Astrocyte (in vitro differentiated cells and primary cell): ENCODE measurements around the gene NSUN7. TPM values are rescaled to one million over a fixed set of nuclear protein-coding genes. Genes with fewer than 3 reads are reported as not detected.

Source experiments
- DNase-seq: peaks from one replicate; pipeline ENCODE4 v3.0.0-alpha.2; 2010; ENCODE audit warnings: low read depth
- FAIRE-seq: peaks from 2 replicates; lab custom pipeline; 2011; peaks lifted over from hg19 to GRCh38; lab: Jason Lieb, UNC
- H2AFZ ChIP-seq: 2 replicates; pipeline ENCODE4 v1.6.0; 2012; ENCODE audit warnings: low read depth, low read length, inconsistent platforms
- H3K27ac ChIP-seq: 2 replicates; pipeline ENCODE4 v1.5.1; 2011; ENCODE audit warnings: low read depth, low read length, inconsistent platforms
- H3K27me3 ChIP-seq: 2 replicates; pipeline ENCODE4 v1.6.0; 2011; ENCODE audit warnings: low read length, inconsistent platforms; ENCODE audit not compliant: insufficient read depth
- H3K36me3 ChIP-seq: 2 replicates; pipeline ENCODE4 v1.5.1; 2011; ENCODE audit warnings: low read length, inconsistent platforms; ENCODE audit not compliant: insufficient read depth
- H3K4me1 ChIP-seq: 2 replicates; pipeline ENCODE4 v1.5.1; 2011; ENCODE audit warnings: low read length, inconsistent platforms; ENCODE audit not compliant: insufficient read depth
- H3K4me2 ChIP-seq: 2 replicates; pipeline ENCODE4 v1.6.0; 2012; ENCODE audit warnings: low read length, inconsistent platforms
- H3K4me3 ChIP-seq: 2 replicates; pipeline ENCODE4 v1.5.1; 2011; ENCODE audit warnings: low read depth, mild to moderate bottlenecking, low read length, inconsistent platforms; ENCODE audit not compliant: insufficient read depth
- H3K79me2 ChIP-seq: 2 replicates; pipeline ENCODE4 v1.6.0; 2012; ENCODE audit warnings: mild to moderate bottlenecking, low read length, inconsistent platforms; ENCODE audit not compliant: insufficient read depth
- H3K9ac ChIP-seq: 2 replicates; pipeline ENCODE4 v1.6.0; 2012; ENCODE audit warnings: mild to moderate bottlenecking, low read length, inconsistent platforms
- H3K9me3 ChIP-seq: 2 replicates; pipeline ENCODE4 v1.5.1; 2012; ENCODE audit warnings: low read depth, mild to moderate bottlenecking, low read length, inconsistent platforms; ENCODE audit not compliant: insufficient read depth
- H4K20me1 ChIP-seq: 2 replicates; pipeline ENCODE4 v1.6.0; 2012; ENCODE audit warnings: low read length, inconsistent platforms; ENCODE audit not compliant: insufficient read depth
- H3K27ac Mint-ChIP-seq: one replicate; pipeline ENCODE4 v1.8.0; 2021; ENCODE audit warnings: mild to moderate bottlenecking, mixed read lengths; ENCODE audit not compliant: unreplicated experiment
- H3K27me3 Mint-ChIP-seq: one replicate; pipeline ENCODE4 v1.8.0; 2021; ENCODE audit warnings: low read depth, mixed read lengths; ENCODE audit not compliant: unreplicated experiment
- H3K36me3 Mint-ChIP-seq: one replicate; pipeline ENCODE4 v1.8.0; 2021; ENCODE audit warnings: low read depth, mixed read lengths; ENCODE audit not compliant: unreplicated experiment
- H3K4me1 Mint-ChIP-seq: one replicate; pipeline ENCODE4 v1.8.0; 2021; ENCODE audit warnings: low read depth, mixed read lengths; ENCODE audit not compliant: unreplicated experiment
- H3K4me3 Mint-ChIP-seq: one replicate; pipeline ENCODE4 v1.8.0; 2021; ENCODE audit warnings: mild to moderate bottlenecking, moderate library complexity, mixed read lengths; ENCODE audit not compliant: unreplicated experiment
- H3K9me3 Mint-ChIP-seq: one replicate; pipeline ENCODE4 v1.8.0; 2021; ENCODE audit warnings: mild to moderate bottlenecking, mixed read lengths; ENCODE audit not compliant: unreplicated experiment
- CTCF ChIP-seq: IDR thresholded peaks from 2 replicates; pipeline ENCODE4 v1.5.1; 2011; ENCODE audit warnings: low read depth, mild to moderate bottlenecking, inconsistent platforms, low read length, moderate library complexity; ENCODE audit not compliant: insufficient read depth
- EZH2 ChIP-seq: IDR thresholded peaks from 2 replicates; pipeline ENCODE4 v1.6.1; 2012; ENCODE audit warnings: mild to moderate bottlenecking, low read length, inconsistent platforms; ENCODE audit not compliant: insufficient read depth
- total RNA-seq: library from RNA; stranded (reverse); gene quantifications from 2 replicates; pipeline ENCODE4 v1.2.1, GENCODE V29; 2021

Gene NSUN7
- total RNA-seq, 1 donor from 2014 or later = 2.5 TPM

DNA sequence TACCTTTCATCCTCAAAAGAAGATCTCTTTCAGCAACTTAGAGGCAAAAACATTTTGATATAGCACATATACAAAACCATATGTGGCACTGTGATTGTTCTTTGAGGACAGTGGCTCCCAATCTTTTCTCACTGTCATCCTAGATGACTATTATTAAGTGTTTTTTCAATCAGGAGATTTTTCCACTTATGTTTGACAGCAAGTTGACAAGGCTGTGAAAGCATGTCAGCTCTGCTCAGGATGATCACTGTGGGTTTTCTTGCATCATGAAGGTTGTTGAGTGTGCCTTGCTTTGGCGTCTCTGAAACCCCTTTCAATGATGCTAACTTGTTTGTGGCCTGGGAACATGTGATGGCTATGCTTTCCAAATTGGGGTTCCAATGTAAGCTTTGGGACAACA, 20.2 kb upstream of the NSUN7 start:
- FAIRE-seq (peak; percentile 17), DNase-seq (no peak)
- Mint-ChIP-seq H3K4me1 (no peaks in the 10 kb centered on the region), H3K9me3 (no peaks in the 10 kb centered on the region), H3K4me3 (no peak overlapping the region), H3K27me3 (peaks cover 6% of the 10 kb centered on the region), H3K36me3 (no peaks in the 10 kb centered on the region), H3K27ac (no peak overlapping the region)
- no peaks in the 10 kb centered on the region for H3K9me3 ChIP-seq
- no peak overlapping the region for H2AFZ ChIP-seq
- H4K20me1 ChIP-seq = no peaks in the 10 kb centered on the region
- H3K9ac ChIP-seq = no peak overlapping the region
- no peak overlapping the region for H3K4me3 ChIP-seq
- H3K36me3 ChIP-seq = no peaks in the 10 kb centered on the region
- H3K79me2 ChIP-seq = no peaks in the 10 kb centered on the region
- no peak overlapping the region for H3K4me2 ChIP-seq
- no peak for TF ChIP-seq CTCF
- no peak for TF ChIP-seq EZH2
- H3K27ac ChIP-seq = no peak overlapping the region
- no peaks in the 10 kb centered on the region for H3K4me1 ChIP-seq
- no peaks in the 10 kb centered on the region for H3K27me3 ChIP-seq

DNA sequence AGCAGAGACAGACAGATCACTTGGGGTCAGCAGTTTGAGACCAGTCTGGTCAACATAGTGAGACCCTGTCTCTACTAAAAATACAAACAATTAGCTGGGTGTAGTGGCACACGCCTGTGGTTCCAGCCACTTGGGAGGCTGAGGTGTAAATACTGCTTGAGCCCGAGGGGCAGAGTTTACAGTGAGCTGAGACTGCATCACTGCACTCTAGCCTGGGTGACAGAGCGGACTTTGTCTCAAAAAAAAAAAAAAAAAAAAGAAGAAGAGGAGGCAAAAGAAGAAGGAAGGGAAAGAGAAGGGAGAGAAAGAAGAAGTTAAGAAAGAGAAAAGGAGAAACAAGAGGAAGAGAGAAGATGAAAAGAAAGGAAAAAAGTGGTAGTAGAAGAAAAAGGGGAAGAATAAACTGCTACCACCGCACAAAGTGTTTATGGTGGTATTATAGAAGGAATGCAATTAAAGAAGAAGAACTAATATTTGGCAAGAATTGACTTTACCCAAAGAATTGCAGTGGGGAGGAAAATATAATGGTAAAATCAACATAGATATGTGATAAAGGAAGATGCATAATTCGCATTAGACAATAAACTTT, 19.6 kb upstream of the NSUN7 start:
- no peaks in the 10 kb centered on the region for H3K79me2 ChIP-seq
- Mint-ChIP-seq H3K36me3 (no peaks in the 10 kb centered on the region), H3K4me3 (no peak overlapping the region), H3K27me3 (peaks cover 6% of the 10 kb centered on the region), H3K27ac (no peak overlapping the region), H3K9me3 (no peaks in the 10 kb centered on the region), H3K4me1 (no peaks in the 10 kb centered on the region)
- no peak for DNase-seq
- no peaks in the 10 kb centered on the region for H3K36me3 ChIP-seq
- H4K20me1 ChIP-seq = no peaks in the 10 kb centered on the region
- H2AFZ ChIP-seq = no peak overlapping the region
- FAIRE-seq = no peak
- no peak overlapping the region for H3K4me3 ChIP-seq
- no peaks in the 10 kb centered on the region for H3K27me3 ChIP-seq
- TF ChIP-seq EZH2 = no peak
- no peak for TF ChIP-seq CTCF
- no peak overlapping the region for H3K27ac ChIP-seq
- no peak overlapping the region for H3K9ac ChIP-seq
- no peak overlapping the region for H3K4me2 ChIP-seq
- H3K4me1 ChIP-seq = no peaks in the 10 kb centered on the region
- no peaks in the 10 kb centered on the region for H3K9me3 ChIP-seq

GRCh38 chr4:40731361-40731760, 18.4 kb upstream of the NSUN7 start:
- Histone ChIP-seq H3K9ac (no peak overlapping the region), H3K4me1 (no peaks in the 10 kb centered on the region), H4K20me1 (no peaks in the 10 kb centered on the region), H3K4me2 (no peak overlapping the region), H3K36me3 (no peaks in the 10 kb centered on the region), H2AFZ (no peak overlapping the region), H3K79me2 (no peaks in the 10 kb centered on the region), H3K27me3 (no peaks in the 10 kb centered on the region), H3K27ac (no peak overlapping the region), H3K4me3 (no peak overlapping the region), H3K9me3 (no peaks in the 10 kb centered on the region)
- H3K36me3 Mint-ChIP-seq = no peaks in the 10 kb centered on the region
- no peak for TF ChIP-seq EZH2
- no peak for TF ChIP-seq CTCF
- DNase-seq = no peak
- H3K27ac Mint-ChIP-seq = no peak overlapping the region
- no peaks in the 10 kb centered on the region for H3K4me1 Mint-ChIP-seq
- no peak for FAIRE-seq
- no peak overlapping the region for H3K4me3 Mint-ChIP-seq
- no peaks in the 10 kb centered on the region for H3K9me3 Mint-ChIP-seq
- peaks cover 6% of the 10 kb centered on the region for H3K27me3 Mint-ChIP-seq
